Measurements from ENCODE around the gene RPS6KB2. TPM values are rescaled to one million over a fixed set of nuclear protein-coding genes. Genes with fewer than 3 reads are reported as not detected.
A peak's percentile ranks its signal among the peaks of the same experiment; 100 is the strongest.

Gene RPS6KB2
- total RNA-seq, 1 experiment from 2014 or later = 116 TPM

- no peaks in the 10 kb centered on the region for H3K4me1 Mint-ChIP-seq (ENCODE audit: low read depth, unreplicated experiment)
- TF ChIP-seq CTCF (IDR thresholded peaks at IDR 0.05; ENCODE audit: insufficient read depth in 1 of 2, low read depth in 1 of 2, low read length in 1 of 2, severe bottlenecking in 1 of 2, unreplicated experiment in 1 of 2) = no peak
- H3K36me3 Mint-ChIP-seq (ENCODE audit: insufficient read depth, unreplicated experiment) = peaks cover 77% of the 10 kb centered on the region
- no peak overlapping the region for H3K4me3 Mint-ChIP-seq (ENCODE audit: unreplicated experiment)
- Histone ChIP-seq H3K36me3 (ENCODE audit: control insufficient read depth, insufficient read depth, low read length) (peaks cover 17% of the 10 kb centered on the region), H3K4me3 (ENCODE audit: low read depth, low read length) (no peak overlapping the region), H3K9me3 (no peaks in the 10 kb centered on the region), H3K4me1 (peaks cover under 1% of the 10 kb centered on the region; the same call in 1 of the 2 replicates), H3K27me3 (replicated peaks; ENCODE audit: control insufficient read depth, insufficient read depth, low read length) (no peaks in the 10 kb centered on the region)
- CTCF ChIA-PET = no interaction called here
- H3K27ac Mint-ChIP-seq (ENCODE audit: unreplicated experiment) = no peak overlapping the region
- DNase-seq = no peak
- POLR2A ChIA-PET = no interaction called here
- no peaks in the 10 kb centered on the region for H3K27me3 Mint-ChIP-seq (ENCODE audit: insufficient read depth, unreplicated experiment)
- no TSS peak for BruUV-seq (replicated peaks)
- intact Hi-C loops (cut with micrococcal nuclease; ENCODE audit: unreplicated experiment) = no loop called here
- H3K9me3 Mint-ChIP-seq (ENCODE audit: unreplicated experiment) = no peaks in the 10 kb centered on the region
Measured at GRCh38 chr11:67434395-67434881, 6.1 kb downstream of the RPS6KB2 start.

- POLR2A ChIA-PET = no interaction called here
- peaks cover 82% of the 10 kb centered on the region for H3K36me3 Mint-ChIP-seq (ENCODE audit: insufficient read depth, unreplicated experiment)
Measured at GRCh38 chr11:67435031-67435726, 6.9 kb downstream of the RPS6KB2 start.

More at GRCh38 chr11:67435031-67435726, 6.9 kb downstream of the RPS6KB2 start:
- peak overlapping the region; percentile 16 for H3K27ac Mint-ChIP-seq (ENCODE audit: unreplicated experiment)
- TF ChIP-seq CTCF (IDR thresholded peaks at IDR 0.05; ENCODE audit: insufficient read depth in 1 of 2, low read depth in 1 of 2, low read length in 1 of 2, severe bottlenecking in 1 of 2, unreplicated experiment in 1 of 2) = no peak
- no peaks in the 10 kb centered on the region for H3K27me3 Mint-ChIP-seq (ENCODE audit: insufficient read depth, unreplicated experiment)
- Histone ChIP-seq H3K9me3 (no peaks in the 10 kb centered on the region), H3K36me3 (ENCODE audit: control insufficient read depth, insufficient read depth, low read length) (peaks cover 18% of the 10 kb centered on the region), H3K27me3 (replicated peaks; ENCODE audit: control insufficient read depth, insufficient read depth, low read length) (no peaks in the 10 kb centered on the region), H3K4me3 (ENCODE audit: low read depth, low read length) (no peak overlapping the region), H3K4me1 (no peaks in the 10 kb centered on the region)
- DNase-seq = no peak
- CTCF ChIA-PET = no interaction called here
- no peaks in the 10 kb centered on the region for H3K9me3 Mint-ChIP-seq (ENCODE audit: unreplicated experiment)
- BruUV-seq (replicated peaks) = no TSS peak
- H3K4me1 Mint-ChIP-seq (ENCODE audit: low read depth, unreplicated experiment) = no peaks in the 10 kb centered on the region
- H3K4me3 Mint-ChIP-seq (ENCODE audit: unreplicated experiment) = no peak overlapping the region
- intact Hi-C loops (cut with micrococcal nuclease; ENCODE audit: unreplicated experiment) = no loop called here
